GM12864 (cell line): Measurements from ENCODE around the gene NCKAP1.

Experiments used
- DNase-seq: peaks from one replicate; pipeline ENCODE4 v3.0.0-alpha.2; 2011; ENCODE audit warnings: low read depth
- H3K4me3 ChIP-seq: 2 replicates; pipeline ENCODE4 v1.5.1; 2011; ENCODE audit warnings: mild to moderate bottlenecking, low read depth, low read length, control low read depth
- TF ChIP-seq, protein P1 (sequence below): IDR thresholded peaks from 2 replicates; pipeline ENCODE4 v1.5.1; 2011; ENCODE audit warnings: low read depth, mild to moderate bottlenecking, moderate library complexity, low read length, control low read depth, inconsistent platforms; ENCODE audit errors: missing control alignments

NCKAP1 gene

DNA sequence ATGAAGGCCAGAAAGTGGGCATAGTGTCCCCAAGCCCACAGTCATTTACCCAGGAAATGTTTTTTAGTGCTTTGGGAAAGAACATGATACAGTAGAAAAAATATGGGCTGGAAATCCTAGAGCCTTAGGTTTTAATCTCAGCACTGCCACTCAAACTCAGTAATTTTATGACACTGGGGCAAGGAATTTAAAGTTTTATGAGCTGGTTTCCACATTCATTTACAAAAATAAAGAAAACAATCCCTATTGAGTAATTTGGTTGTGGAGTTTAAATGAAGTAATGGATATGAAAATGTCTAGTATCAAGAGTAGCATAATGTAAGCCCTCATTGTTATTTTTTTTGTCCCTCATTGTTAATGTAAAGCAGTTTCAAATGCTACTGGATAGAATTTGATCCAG, 120.3 kb downstream of the NCKAP1 start:
- no peak for DNase-seq
- H3K4me3 ChIP-seq, result no peak overlapping the region
- TF ChIP-seq, protein P1, sequence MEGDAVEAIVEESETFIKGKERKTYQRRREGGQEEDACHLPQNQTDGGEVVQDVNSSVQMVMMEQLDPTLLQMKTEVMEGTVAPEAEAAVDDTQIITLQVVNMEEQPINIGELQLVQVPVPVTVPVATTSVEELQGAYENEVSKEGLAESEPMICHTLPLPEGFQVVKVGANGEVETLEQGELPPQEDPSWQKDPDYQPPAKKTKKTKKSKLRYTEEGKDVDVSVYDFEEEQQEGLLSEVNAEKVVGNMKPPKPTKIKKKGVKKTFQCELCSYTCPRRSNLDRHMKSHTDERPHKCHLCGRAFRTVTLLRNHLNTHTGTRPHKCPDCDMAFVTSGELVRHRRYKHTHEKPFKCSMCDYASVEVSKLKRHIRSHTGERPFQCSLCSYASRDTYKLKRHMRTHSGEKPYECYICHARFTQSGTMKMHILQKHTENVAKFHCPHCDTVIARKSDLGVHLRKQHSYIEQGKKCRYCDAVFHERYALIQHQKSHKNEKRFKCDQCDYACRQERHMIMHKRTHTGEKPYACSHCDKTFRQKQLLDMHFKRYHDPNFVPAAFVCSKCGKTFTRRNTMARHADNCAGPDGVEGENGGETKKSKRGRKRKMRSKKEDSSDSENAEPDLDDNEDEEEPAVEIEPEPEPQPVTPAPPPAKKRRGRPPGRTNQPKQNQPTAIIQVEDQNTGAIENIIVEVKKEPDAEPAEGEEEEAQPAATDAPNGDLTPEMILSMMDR, result no peak

DNA sequence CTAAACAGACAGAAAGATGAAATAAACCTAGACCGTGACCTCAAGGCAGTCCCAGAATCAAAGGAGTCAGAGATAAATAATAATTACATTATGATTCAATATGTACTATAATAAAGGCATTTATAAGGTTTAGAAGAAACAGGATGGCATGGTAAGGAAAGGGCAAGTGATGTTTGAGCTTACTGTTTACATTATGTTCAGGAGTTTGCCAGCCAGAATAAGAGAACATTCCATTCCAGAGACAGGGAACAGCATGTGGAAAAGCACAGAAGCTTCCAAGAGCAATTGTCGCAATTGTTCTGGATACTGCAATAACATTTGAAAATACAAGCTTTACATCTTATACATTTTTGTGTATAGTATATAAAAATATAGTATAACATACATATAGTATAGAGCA, 121.8 kb downstream of the NCKAP1 start:
- H3K4me3 ChIP-seq, result no peak overlapping the region
- DNase-seq, result no peak
- TF ChIP-seq, protein P1, result no peak

DNA sequence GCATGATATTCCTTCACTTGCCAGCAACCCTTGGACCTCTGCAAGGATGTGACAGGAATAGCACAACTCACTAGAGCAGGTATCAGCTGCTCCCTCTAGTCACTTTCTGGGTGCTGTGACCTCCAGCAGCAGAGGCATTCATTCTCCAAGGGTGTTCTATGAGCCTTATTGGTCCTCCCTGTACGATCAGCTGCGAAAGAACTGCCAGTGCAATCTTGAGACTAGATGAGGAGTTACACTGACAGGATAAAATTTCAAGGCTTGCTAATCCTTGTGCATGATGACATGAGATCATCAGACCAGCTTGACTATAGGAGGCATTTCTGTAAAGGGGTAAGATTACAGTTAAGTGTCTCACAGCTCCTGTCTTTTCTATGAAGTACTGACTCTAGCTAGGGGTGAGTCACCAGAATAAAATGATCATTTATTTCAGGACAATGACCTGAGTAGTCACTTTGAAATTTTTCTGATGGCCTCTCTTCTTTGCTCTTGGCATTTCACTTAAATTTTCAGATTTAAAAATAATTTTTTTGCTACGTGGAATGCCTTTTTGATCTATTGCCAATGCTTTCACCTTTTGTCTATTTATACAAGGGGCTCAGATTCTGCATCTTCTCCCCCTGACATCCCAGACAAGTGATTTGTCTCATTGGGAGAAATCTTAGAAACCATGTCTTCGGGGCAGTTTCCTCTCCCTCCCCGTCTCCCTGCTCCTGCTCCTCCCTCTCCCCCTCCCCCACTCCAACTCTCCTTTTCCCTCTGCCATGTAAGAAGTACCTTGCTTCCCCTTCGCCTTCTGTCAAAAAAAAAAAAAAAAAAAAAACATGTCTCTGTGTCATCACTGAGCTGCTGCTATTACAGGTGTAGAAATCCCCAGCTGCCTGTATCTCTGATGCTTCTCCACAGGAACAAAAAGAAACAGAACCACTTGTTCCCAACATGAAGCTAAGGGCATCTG, 122.6 kb downstream of the NCKAP1 start:
- no peak for DNase-seq
- no peak overlapping the region for H3K4me3 ChIP-seq
- TF ChIP-seq, protein P1, result no peak

DNA sequence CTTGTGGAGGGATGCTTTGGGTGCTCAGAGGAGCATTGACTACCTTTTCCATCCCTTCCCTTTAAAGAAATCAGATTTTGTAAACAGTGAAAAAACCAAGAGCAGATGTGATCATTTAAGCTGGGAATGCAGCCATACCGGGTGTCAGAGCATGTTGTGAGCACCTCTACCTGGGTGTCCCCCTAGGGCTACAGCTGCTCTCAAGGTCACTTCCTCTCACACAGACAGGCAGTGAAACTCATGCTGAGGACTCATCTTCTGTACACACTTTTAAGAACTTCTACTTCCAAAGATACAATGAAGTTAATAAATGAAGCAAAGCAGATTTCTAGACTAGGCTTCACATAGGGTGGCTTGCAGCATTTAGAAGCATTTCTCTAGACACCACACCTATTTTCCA, 123.4 kb downstream of the NCKAP1 start:
- TF ChIP-seq, protein P1, result no peak
- DNase-seq, result no peak
- H3K4me3 ChIP-seq, result no peak overlapping the region

DNA sequence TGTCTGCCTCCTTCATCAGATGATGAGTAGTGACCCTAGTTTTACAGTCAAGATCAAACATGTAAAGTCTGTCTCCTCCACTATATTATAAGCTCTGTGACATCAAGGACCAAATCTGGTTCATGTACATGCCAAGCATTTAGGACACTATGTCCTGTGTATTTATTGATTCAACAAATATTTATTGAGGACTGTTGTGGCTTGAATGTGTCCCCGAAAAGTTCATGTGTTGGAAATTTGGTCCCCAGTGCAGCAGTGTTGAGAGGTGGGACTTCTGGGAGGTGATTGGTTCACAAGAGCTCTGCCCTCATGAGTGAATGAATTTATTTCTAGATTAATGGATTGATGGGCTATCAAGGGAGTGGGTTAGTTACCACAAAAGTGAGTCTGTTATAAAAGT, 125.2 kb downstream of the NCKAP1 start:
- no peak overlapping the region for H3K4me3 ChIP-seq

DNA sequence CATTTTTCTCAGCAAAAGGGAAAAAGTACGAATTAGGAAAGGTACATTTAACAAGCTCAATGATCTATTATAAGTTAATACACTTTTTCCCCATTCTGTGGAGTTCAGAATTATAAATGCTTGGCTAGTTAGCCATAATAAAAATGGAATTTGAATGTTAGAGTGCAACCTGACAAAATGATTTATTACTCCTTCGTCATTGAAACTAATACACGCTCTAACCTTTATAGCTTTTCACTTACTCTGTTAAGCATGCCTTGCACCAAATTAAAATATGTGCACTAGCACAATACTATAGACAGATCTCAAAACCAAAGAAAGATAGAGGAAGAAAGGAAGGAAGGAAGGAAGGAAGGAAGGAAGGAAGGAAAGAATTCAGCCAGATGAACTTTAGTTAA, 125.7 kb downstream of the NCKAP1 start:
- TF ChIP-seq, protein P1, result no peak
- no peak overlapping the region for H3K4me3 ChIP-seq
- no peak for DNase-seq

More for the DNA sequence above, 125.2 kb downstream of the NCKAP1 start:
- no peak for DNase-seq
- TF ChIP-seq, protein P1, result no peak
